Activated naive CD4-positive, alpha-beta T cell treated with anti-CD3 and anti-CD28 coated beads, Interleukin-2, amount 50 U/mL, for 72 hours (primary cell): ENCODE measurements around the gene GNAZ. TPM values are rescaled to one million over a fixed set of nuclear protein-coding genes. Genes with fewer than 3 reads are reported as not detected.
"Not testable (repeated sequence)": the region's sequence is repeated elsewhere in the genome, so short reads cannot be mapped to it uniquely, and the experiment has no call there.

Experiments
- ATAC-seq, 2 donors: fragments of 150-1000 bp; cut with Tn5 transposase; 2 replicates each; pipeline ENCODE4 v1.10.0; 2021; ENCODE audit warnings: mild to moderate bottlenecking in 2 of 2, moderate library complexity in 2 of 2
- DNase-seq, 2 donors: peaks; one replicate each; pipeline ENCODE4 v3.0.0; 2021 to 2022; ENCODE audit warnings: low spot score in 2 of 2
- H3K27ac Mint-ChIP-seq, 2 donors: one replicate each; pipeline ENCODE4 v1.8.0; 2022; ENCODE audit warnings: mild to moderate bottlenecking in 2 of 2, mixed read lengths in 2 of 2
- H3K36me3 Mint-ChIP-seq, 2 donors: one replicate each; pipeline ENCODE4 v1.8.0; 2022; ENCODE audit warnings: mixed read lengths in 2 of 2
- H3K9me3 Mint-ChIP-seq, 2 donors: one replicate each; pipeline ENCODE4 v1.8.0; 2022; ENCODE audit warnings: mixed read lengths in 2 of 2
- total RNA-seq, 2 donors: library from RNA; stranded (reverse); gene quantifications; one replicate each; pipeline ENCODE4 v1.2.3, GENCODE V29; 2022

The GNAZ gene
- under 1 TPM; 0.39 to 0.61 TPM for total RNA-seq

DNA sequence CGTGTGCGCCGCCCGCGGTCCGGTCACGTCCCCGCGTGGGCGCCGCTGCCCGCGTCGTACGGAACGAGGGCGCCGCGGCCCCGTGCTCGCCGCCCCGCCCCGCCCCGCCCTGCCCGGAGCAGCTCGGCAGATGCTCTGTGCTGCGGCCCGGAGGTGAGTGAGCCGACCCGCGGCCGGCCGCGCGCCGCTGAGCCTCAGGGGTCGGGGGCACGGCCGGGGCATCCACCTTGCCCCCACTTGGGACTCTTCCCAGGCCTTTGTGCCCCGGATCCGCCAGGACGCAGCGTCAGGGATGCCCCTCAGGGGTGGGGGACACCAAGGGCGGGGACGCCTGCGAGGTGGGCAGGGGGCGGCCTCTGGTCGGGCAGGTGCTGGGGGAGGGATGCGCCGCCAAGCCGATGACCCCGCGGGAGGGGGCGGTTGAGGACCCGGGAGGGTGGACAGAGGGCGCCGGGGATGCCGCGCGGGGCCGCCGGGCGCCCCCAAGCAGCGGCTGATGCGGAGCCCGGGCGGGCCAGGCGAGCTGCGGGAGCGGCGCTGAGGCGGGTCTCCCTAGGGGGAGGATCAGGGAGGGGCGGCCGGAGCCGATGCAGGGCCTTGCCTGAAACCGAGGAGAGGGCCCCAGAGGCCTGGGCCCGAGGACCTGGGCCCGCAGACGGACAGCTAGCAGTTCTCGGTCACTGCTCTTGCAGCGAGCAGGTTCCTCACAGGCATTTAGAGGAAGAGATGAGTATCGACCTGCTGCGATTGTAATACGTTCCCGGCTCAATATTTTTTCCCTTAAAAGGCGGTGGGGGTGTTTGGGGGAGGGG lies at the start of gene GNAZ:
TSS of gene GNAZ (plus strand) at position 102 of the 812 bp plus-strand sequence. CDS start 25,177 bp downstream, outside the sequence.
- ATAC-seq = peak; percentile 67
- Mint-ChIP-seq H3K27ac (no peak within 1 kb of the TSS), H3K36me3 (no peaks in the 10 kb centered on the region), H3K9me3 (no peaks in the 10 kb centered on the region)
- peak; percentile 12 to 56 for DNase-seq

DNA sequence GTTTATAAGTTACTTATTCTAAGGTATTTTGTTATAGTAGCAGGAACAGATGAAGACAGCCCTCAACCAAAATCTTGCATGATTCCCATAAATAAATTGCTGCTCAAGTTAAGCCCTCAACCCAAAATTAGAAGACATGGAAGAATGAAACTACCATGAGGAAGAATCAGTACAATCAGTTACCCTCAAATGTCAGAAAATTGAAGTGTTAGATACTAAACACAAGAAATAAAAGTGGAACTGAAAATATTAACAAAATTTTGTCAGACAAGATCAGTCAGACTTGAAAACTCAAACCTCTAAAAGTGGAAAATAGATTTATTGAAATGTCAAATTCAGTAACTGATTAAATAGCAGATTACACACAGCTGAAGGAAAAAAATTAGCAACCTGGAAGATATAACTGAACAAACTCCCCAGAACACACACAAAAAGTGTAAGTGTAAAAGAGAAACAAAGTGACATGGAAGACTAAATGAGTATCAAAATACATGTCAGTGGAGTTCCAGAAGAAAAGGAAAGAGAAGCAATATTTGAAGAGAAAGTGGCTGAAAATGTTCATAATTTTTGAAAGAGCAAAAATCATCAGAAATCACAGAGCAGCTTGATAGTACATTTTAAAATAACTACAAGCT lies 49.5 kb upstream of the GNAZ start:
- DNase-seq = no peak
- no peak overlapping the region for H3K27ac Mint-ChIP-seq
- ATAC-seq = no peak
- peaks cover 4 to 5% of the 10 kb centered on the region in 2 donors for H3K9me3 Mint-ChIP-seq
- peaks cover 0 to 9% of the 10 kb centered on the region in 2 donors for H3K36me3 Mint-ChIP-seq

DNA sequence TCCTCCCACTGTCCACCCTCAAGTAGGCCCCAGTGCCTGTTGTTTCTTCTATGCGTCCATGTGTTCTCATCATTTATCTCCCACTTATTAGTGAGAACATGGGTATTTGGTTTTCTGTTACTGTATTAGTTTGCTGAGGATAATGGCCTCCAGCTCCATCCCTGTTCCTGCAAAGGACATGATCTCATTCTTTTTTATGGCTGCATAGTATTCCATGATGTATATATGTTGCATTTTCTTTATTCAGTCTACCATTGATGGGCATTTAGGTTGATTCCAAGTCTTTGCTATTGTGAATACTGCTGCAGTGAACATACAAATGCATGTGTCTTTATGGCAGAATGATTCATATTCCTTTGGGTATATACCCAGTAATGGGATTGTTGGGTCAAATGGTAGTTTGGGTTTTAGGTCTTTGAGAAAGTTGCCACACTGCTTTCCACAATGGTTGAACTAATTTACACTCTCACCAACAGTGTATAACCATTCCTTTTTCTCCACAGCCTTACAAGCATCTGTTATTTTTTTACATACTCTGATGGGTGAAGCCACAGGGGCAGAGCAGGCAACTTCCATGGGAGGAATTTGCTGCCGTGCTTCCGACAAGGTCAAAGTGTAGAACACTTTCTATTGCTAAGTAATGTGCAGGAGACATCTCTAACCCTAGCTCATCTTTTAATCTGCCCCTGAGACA lies 48.5 kb upstream of the GNAZ start:
- not testable (repeated sequence) for H3K9me3 Mint-ChIP-seq, DNase-seq, H3K36me3 Mint-ChIP-seq, ATAC-seq, H3K27ac Mint-ChIP-seq

DNA sequence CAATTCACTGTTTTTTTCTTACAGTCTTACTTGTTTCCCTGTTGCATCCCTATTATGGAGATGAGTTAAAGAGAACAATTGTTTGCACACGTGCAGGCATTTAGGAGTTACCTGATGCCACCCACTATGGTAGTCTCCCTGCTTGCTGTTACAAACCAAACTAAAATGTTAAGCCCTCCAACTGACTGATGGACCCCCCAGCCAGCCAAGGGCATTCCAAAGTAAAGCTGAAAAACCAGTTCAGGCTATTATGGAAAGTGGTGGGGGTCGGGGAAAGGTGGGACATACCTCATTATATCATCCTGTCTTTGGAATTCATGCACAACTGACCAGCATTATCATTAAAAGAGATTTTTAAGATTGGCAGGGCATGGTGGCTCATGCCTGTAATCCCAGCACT lies 47.0 kb upstream of the GNAZ start:
- no peak for DNase-seq

DNA sequence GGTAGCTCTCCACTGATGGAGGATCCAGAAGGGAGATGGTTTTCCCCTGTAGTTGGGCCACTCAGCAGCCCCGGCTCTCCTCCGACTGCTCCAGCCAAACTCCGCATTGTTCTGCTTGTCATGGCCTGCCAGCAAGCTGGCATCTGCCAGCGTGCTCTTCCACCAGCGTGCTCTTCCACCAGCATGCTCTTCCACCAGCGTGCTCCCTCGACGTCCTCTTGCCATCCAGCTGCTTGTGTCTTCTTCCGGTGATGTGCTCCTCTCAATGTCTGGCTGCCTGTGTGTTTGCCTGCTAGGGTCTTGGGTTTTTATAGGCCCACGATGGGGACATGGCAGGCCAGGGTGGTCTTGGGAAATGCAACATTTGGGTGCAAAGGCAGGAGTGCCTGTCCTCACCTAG lies 43.5 kb upstream of the GNAZ start:
- DNase-seq = no peak
- peaks cover 0 to 1% of the 10 kb centered on the region in 2 donors for H3K36me3 Mint-ChIP-seq
- peak overlapping the region in 1 of 2 donors; percentile 8 for H3K27ac Mint-ChIP-seq
- H3K9me3 Mint-ChIP-seq = peaks cover under 1% of the 10 kb centered on the region in 2 donors
- no peak for ATAC-seq

More for the DNA sequence above, 47.0 kb upstream of the GNAZ start:
- Mint-ChIP-seq H3K36me3 (peaks cover 0 to 9% of the 10 kb centered on the region in 2 donors), H3K27ac (no peak overlapping the region), H3K9me3 (peaks cover 4 to 5% of the 10 kb centered on the region in 2 donors)
- ATAC-seq = no peak

DNA sequence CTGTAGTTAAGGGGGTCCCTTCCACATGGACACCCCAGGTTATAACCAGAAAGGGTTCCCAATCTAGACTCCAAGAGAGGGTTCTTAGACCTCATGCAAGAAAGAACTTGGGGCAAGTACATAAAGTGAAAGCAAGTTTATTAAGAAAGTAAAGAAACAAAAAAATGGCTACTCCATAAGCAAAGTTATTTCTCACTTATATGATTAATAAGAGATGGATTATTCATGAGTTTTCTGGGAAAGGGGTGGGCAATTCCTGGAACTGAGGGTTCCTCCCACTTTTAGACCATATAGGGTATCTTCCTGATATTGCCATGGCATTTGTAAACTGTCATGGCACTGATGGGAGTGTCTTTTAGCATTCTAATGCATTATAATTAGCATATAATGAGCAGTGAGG lies 42.5 kb upstream of the GNAZ start:
- H3K27ac Mint-ChIP-seq, DNase-seq, ATAC-seq, H3K9me3 Mint-ChIP-seq, H3K36me3 Mint-ChIP-seq: not testable (repeated sequence)

DNA sequence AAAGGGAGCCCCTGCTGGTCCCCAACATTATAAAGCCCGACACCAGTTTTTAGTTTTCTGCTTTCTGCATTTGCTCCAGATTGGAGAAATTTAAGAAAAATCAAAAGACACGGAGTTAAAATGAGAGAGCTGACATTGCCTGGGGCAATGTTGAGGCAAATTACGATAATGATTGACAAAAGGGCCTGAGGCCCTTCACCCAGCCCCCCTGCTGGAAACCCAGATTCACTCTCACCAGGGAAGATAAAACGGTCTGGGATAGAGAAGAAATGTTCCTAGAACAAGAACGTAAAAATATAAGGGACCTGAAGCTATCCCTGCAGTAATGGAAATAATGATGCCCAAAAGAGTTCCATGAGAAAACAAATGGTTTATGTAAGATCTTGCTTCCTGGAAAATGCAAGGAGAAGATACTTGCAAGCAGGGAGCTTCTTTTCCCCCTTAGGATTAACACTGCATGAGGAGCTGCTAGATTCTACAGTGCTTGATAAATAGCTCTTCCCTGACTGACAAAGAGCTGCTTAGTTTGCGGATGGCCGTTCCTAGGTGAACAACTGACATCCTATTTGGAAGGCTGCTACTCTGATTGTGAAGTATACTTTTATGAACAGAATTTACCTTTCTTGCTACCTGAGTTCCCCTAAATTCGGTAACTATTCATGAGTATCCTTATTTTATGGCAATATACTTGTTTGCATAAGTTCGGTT lies 40.6 kb upstream of the GNAZ start:
- Mint-ChIP-seq H3K36me3 (no peaks in the 10 kb centered on the region), H3K9me3 (no peaks in the 10 kb centered on the region), H3K27ac (no peak overlapping the region)
- DNase-seq = no peak
- no peak for ATAC-seq

DNA sequence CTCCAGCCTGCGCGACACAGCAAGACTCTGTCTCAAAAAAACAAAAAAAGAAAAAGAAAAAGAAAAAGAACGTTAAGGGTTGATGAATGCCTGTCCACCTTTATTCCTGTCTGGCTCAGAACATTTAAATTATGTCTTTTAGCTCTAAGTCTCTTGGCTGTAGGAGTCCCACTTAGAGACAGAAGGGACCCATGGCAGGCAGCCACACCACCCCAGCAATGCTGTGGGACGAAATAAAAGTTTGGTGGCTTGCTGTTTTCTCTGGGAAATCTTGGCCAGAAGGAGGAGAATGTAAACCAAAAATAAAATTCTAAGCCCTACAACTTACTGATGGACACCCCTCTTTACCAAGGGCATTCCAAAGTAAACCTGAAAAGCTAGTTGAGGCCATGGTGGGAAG lies 38.9 kb upstream of the GNAZ start:
- Mint-ChIP-seq H3K9me3 (no peaks in the 10 kb centered on the region), H3K36me3 (no peaks in the 10 kb centered on the region), H3K27ac (no peak overlapping the region)
- DNase-seq (no peak), ATAC-seq (no peak)

DNA sequence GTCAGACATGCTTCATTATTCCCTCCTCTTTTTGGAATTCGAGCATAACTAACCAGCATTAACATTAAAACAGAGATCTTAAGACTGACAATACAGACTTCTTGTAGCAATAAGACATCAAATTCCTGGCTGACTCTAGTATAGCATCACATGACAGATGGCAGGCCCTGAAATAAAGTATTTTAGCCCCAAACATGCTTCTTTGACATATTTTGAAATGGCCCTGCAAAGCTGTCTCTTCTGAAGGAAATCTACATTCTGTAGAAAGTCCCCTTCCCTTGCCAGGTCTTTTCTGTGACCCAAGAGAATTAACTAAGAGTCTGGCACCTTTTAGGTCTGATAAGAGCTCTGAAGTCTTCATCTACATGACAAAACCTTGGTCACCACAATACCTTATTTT lies 38.5 kb upstream of the GNAZ start:
- H3K27ac Mint-ChIP-seq = no peak overlapping the region
- ATAC-seq (no peak), DNase-seq (no peak)
- H3K9me3 Mint-ChIP-seq = no peaks in the 10 kb centered on the region
- no peaks in the 10 kb centered on the region for H3K36me3 Mint-ChIP-seq

DNA sequence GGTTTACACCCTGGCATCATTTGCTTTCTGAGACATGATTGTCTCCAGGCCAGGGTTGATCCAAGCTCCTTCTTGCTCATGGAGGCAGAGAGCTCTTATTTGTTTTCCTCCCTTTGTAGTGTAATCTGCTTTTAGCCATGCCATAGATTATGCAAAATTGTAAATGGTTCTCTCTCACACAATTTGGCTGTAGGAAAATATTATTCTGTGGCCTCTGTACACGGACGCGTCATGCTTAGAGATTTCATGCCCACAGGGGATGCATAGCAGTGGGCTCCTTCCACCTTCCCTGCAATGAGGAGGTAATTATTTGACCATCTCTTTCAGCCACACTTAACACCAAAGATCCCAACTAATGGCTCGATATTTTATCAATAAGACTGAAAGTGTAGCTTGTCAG lies 37.7 kb upstream of the GNAZ start:
- Mint-ChIP-seq H3K36me3 (no peaks in the 10 kb centered on the region), H3K9me3 (no peaks in the 10 kb centered on the region), H3K27ac (no peak overlapping the region)
- ATAC-seq (no peak), DNase-seq (no peak)

DNA sequence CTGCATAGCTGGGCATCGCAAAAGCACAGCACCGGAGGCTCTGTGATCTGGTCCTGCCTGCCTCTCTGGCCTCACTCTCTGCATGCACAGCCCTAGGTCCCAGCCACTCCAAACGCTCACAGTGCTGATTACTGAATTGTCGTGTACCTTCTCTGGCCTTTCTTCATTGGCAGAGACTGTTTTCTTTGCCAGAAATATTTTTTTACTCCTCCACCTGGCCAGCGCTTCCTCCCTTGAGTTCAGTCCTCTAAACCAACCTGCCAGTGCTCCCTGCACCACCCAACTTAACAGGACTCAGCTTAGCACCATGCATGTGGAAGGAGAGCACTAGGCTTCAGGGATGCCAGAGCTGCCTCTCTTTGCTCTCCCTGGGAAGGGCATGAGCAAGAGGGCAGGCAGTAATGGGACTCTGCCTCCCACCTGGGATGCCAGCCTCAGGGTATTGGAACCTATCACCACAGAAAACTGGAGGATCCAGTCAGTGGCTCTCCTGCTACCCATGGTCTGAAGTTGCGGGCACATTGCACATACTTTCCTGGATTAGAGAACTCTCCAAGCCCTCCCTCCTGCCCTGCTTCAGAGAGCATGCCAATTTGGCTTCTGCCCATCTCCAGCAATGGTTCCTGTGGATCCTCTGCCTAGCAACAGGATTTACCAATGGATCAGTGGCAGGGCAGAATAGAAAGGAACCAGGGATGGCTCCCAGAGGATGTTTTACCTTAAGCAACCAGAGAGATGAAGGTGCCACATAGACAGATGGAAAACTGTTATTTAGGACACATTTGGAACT lies 37.0 kb upstream of the GNAZ start:
- Mint-ChIP-seq H3K27ac (no peak overlapping the region), H3K36me3 (no peaks in the 10 kb centered on the region), H3K9me3 (no peaks in the 10 kb centered on the region)
- no peak for DNase-seq
- ATAC-seq = no peak

DNA sequence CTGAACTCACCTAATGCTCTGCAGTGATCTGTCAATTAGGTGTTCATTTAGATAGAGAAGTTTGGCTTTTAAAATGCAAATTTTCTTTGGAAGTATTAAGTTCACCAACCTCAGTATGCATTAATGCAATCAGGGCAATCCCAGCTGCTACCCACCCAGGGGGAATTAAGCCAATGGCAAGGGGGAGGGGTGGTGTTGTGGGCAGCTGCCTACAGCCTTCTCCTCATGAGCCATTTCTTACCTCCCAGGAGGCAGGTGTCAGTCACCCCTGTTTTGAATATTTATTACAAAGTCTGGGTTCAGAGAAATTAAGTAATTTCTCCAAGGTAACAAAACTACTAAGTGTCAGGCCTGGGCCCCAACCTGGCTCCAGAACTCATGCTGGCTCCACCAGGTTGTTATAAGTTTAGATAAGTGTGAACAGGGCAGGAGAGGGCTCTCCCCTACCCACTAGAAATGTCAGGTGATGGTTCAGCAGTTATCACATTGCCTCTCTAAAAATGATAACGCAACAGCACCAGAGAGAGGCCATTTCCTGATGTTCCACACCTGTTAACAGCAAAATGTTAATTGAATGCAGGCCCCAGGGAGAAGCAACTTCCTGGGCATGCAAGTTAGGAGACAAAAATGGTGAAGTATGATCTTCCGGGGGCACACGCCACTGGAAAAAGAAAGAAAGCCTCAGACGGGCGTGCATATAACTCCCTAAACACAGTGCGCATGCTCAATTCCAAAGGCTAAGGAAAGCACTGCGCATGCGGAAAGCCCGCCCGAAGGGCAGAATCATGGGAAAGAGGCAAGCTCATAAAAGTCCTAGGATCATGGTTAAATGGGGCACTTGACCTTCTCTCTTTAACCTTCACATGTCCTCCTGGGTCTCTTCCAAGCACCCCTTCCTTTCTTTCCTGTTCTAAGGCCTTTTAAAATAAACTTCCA lies 35.4 kb upstream of the GNAZ start:
- Mint-ChIP-seq H3K27ac (no peak overlapping the region), H3K36me3 (no peaks in the 10 kb centered on the region), H3K9me3 (no peaks in the 10 kb centered on the region)
- ATAC-seq (no peak), DNase-seq (no peak)

DNA sequence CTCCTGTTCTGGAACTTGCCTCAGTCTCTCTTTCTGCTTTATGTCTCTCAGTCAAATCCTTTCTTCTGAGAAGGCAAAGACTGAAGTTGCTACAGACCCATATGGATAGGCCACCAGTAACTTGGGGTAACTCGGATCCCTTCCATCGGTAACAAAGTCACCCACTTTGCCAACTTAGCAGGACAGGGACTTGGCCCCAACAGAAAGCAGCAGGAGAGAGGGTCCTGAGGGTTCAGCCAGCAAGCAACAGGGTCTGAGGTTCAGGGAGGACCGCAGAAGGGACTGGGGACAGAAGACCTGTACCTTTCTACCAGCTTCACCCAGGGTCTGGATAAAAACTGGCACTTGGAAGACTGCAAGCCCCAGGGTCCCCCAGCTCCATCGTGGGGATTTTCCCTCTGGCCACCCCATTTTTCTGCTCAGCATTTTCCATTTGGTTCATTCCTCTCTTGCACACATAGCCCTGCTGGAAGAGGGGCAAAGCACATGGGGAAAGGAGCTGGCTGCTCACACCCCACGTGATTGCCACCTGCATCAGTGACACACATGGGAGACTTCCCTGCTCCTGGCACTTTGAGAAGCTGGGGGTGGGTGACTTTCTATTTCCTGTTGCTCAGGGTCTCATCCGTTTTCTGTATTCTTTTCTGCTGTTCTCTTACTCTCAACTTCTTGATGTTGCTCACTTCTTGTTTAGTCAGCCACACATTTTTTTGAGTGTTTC lies 34.6 kb upstream of the GNAZ start:
- no peaks in the 10 kb centered on the region for H3K9me3 Mint-ChIP-seq
- ATAC-seq (peak; percentile 56 to 84), DNase-seq (peak in 1 of 2 donors; percentile 24)
- H3K27ac Mint-ChIP-seq = peak overlapping the region; percentile 33 to 60
- H3K36me3 Mint-ChIP-seq = no peaks in the 10 kb centered on the region

DNA sequence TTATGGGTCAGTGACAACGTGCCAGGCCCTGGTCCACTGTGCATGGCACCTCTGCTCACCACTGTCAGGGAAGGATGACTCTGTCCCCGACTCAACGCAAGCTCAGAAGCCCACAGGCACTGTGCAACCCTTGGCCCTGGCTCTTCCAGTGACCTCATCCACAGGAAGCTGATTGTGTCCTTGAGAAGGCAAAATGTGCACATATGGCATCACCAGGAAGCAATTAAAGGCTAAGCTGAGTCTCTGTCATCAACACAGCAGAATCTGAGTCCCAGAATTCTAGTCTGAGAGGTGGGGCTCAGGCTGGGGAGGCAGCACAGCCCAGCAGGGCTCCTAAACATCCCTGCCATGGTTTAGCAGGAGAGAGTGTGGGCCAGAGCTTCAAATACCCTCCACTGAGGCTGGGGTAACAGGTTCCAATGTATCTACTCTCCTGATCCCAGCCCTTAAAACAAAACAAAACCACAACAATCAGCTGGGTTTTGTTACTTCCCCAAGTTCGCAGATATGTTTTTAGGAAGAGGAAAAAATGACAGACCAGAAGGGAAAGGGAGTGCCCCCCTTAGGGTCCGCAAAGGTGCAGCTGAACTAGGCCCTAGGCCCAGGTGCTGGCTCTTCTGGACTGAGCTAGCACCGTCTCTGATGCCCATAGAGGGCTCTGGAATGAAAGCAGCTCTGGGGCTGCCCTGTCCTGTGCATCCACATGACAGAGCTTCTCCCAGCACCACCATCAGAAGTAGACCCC lies 33.5 kb upstream of the GNAZ start:
- no peaks in the 10 kb centered on the region for H3K36me3 Mint-ChIP-seq
- H3K27ac Mint-ChIP-seq = peak overlapping the region; percentile 16 to 60
- no peak for DNase-seq
- peak; percentile 28 to 73 for ATAC-seq
- H3K9me3 Mint-ChIP-seq = no peaks in the 10 kb centered on the region
